Measurements from ENCODE around the gene SCUBE3.

SCUBE3 gene

DNA sequence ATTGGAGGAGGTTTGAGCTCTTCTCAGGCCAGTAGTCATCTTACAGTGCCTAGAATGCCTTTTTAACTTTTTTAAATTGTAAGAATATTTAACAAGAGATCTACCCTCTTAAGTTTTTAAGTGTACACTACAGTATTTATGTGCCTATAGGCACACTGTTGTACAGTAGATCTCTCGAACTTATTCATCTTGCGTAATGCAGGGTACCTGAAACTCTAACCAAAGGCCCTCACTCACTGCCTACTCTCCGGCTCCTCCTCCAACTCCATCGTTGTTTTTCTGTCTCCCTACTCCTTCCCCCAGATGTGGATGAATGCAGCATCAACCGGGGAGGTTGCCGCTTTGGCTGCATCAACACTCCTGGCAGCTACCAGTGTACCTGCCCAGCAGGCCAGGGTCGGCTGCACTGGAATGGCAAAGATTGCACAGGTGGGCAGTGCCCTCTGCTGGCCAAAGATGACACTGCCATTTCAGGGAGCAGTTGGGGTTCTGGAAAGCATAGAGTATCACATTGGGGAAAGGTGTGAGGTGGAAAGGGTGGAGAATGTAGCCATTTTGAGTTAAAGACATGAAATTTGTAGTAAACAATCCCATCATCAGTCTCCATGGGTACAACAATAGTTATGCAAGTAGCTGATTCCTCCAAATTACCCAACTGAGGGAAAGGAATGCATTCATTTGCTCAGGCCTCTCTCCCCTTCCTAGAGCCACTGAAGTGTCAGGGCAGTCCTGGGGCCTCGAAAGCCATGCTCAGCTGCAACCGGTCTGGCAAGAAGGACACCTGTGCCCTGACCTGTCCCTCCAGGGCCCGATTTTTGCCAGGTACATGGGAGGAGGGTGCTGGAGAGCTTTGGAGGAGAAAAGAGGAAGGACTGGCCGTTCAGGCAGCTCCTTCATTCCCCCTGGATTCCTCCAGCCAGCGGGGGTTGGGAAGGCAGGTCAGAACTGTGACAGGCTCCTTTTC is 27.4 kb downstream of the SCUBE3 start:
- DNase-seq (ENCODE audit: low spot score) = peak; percentile 61

- no peak for DNase-seq (ENCODE audit: low spot score)
These were observed 28.7 kb downstream of the SCUBE3 start for GRCh38 chr6:35242486-35242885.

GRCh38 chr6:35242906-35243305 is 29.1 kb downstream of the SCUBE3 start:
- DNase-seq (ENCODE audit: low spot score) = no peak

- DNase-seq (ENCODE audit: low spot score) = no peak
These were observed 29.7 kb downstream of the SCUBE3 start for GRCh38 chr6:35243386-35243958.

GRCh38 chr6:35244551-35244950 is 30.8 kb downstream of the SCUBE3 start:
- DNase-seq (ENCODE audit: low spot score) = no peak

DNA sequence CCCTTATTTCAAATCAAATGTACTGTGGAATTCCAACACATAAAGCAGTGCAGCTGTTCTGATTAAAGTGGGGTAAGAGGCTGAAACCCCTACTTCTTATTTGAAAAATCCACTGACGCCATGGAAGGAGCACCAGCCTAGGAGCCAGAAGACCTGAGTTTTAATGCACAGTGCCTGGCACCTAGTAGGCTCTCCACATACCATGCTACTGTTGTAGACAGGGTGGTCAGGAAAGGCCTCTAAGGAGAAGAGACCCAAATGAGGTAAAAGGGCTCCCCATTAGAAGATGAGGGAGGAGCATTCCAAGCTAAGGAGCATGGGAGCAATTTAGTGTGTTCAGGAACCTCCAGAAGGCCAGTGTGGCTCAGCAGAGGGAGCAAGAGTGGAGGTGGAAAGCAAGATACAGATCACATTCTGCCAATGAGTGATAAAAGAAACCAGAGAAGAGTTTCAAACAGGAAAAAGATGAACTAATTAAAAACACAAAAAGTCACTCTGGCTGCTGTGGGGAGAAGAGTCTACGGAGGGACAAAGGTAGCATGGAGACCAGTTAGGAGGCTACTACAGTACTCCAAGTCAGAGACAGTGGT is 34.0 kb downstream of the SCUBE3 start:
- no peak for DNase-seq (ENCODE audit: low spot score)

DNA sequence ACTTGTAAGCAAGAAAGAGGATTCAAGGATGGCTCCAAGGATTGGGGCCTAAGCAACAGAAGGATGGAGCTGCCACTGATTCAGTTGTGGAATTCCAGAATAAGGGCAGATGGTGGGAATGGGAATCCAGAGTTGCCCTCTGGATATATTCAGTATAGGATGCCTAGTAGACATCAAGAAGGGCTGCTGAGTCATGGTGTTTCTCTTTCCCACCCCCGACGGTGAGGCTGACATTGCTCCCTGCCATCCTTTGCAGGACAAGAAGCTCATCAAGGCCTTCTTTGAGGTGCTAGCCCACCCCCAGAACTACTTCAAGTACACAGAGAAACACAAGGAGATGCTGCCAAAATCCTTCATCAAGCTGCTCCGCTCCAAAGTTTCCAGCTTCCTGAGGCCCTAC is 34.5 kb downstream of the SCUBE3 start:
- DNase-seq (ENCODE audit: low spot score) = no peak

GRCh38 chr6:35248965-35249364 is 35.2 kb downstream of the SCUBE3 start:
- no peak for DNase-seq (ENCODE audit: low spot score)

- no peak for DNase-seq (ENCODE audit: low spot score)
These were observed 38.2 kb downstream of the SCUBE3 start for GRCh38 chr6:35251949-35252348.

- DNase-seq (ENCODE audit: low spot score) = no peak
These were observed 39.5 kb downstream of the SCUBE3 start for GRCh38 chr6:35253249-35253648.

GRCh38 chr6:35258336-35258735 is 44.6 kb downstream of the SCUBE3 start:
- no peak for DNase-seq (ENCODE audit: low spot score)

GRCh38 chr6:35258858-35259193 is 45.1 kb downstream of the SCUBE3 start:
- DNase-seq (ENCODE audit: low spot score) = no peak

DNA sequence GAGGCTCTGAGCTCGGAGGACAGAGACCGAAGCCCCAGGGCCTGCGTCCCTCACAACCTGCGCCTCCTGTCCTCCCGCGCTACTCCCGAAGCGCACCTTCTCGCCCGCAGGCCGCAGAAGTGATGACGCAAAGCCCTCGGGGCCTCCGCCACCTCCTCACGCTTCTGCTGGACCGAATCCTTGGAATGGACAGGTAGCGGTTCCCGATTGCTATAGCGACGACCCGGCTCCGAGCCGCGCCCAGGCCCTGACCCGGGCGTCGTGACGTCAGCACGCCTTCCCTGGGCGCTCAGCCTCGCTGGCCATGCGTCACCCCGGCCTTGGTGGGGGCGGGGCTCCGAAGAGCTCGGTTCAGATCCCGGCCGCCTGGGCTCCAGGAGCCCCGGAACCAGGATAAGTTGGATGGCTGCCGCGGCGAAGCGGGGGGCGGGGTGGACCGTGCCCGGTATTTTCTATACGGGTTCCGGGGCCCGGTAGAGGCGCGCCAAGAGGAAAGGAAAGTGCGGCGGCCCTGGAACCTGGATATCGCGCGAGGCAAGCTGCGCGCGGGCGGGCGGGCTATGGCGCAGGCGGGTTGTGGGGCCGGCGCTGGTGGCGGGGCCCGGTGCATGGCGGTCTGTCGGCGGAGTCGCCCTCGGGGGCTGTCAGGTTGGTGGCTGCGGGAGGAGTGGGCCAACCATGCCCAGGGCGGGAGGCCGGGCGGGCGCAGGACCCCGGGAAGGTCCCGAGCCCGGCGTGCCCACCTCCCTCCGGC is 45.6 kb downstream of the SCUBE3 start, which contains the start of gene ZNF76:
Gene ZNF76, plus strand, starts transcription at position 542 of the 754 bp plus-strand sequence. CDS start 21,417 bp downstream, outside the sequence.
- peak; percentile 95 for DNase-seq (ENCODE audit: low spot score)

GRCh38 chr6:35259948-35260590 is 46.3 kb downstream of the SCUBE3 start:
- peak; percentile 45 for DNase-seq (ENCODE audit: low spot score)

DNA sequence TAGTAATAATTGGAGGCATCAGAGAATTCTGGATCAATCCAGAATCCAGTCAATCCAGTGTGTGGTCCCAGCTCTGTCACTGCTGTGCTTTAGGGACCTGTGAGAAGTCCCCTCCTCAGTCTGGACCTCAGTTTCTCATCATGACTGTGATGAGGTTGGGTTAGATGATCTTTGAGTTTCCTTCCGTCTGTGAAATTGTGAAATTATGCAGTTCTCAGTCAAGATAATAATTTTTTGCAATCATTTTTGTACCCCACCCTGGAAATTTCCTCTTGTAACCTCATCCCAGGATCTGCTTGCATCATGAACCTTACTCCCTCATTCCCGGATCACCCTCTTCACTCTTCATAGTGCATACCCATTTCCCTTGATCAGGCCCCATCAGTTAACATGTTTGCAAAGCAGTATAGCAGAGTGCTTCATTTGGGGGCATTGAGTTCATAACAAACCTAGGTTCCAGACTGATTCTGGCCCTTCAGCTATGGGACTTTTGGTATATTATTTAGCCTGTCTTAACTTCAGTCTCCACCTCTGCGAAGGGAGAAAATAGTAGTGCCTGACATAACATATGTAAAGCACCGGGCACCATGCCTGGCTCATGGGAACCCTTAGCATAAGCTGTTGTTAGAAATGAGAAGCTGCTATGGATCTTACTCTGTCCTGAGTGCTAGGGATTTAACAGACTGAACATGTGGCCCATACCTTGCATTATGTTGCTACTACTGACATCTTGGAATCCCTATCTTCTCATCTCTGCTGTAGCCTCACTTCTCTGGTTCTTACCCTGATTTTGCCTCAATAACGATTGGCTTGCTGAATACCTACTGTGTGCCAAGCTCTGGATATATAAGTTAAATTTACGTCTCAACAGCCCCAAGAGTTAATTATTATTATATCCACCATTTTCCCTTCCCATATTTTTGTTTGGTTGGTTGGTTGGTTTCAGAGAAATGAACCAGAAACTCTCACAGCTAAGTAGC is 47.1 kb downstream of the SCUBE3 start:
- DNase-seq (ENCODE audit: low spot score) = no peak

DNA sequence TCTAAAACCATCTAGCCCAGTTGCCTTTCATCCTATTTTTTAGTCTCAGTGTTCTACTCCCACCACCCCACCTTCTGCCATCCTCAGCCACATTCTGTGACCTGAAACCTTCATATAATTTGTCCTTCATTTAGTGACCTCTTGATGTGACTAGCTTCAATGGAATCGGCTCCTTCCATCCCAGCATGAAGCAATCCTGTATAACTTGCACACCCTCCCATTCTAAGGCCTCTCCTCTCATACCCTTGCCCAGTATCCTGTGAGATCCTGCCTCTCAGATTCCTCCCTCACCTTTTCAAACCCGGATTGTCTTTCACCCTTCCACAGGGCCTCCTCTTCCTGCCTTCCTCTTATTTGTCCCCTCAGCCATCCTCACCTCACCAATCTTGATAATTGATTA is 48.8 kb downstream of the SCUBE3 start:
- no peak for DNase-seq (ENCODE audit: low spot score)

DNA sequence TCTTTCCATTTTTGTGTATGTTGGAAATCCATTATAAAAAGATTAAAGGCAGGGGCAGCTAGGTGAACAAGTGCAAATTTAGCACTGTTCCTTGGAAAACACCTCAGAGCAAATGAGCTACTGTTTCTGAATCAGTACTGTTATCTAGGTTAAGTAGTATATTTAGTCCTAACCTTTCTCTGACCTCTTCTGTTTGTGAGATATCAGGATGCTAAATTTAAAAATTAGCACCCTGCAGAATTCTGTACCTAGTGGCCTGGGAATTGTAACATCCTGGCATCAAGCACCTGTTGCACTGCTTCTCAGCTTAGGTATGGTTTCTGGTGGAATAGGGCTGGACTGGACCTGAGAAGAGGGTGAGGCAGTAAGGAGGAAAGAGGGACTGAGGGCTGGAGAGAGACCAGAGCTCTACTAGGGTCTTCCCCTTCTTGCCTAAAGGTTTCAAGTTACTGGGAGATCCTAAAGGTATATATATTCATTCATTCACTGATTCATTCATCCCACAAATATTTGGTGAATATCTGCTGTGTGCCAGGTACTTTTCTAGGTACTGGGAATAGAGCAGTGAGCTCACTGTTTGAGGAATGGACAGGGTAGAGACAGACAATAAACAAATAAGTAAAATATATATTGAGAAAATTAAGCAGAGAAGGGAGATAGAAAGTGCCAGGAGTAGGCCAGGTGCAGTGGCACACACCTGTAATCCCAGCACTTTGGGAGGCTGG is 51.0 kb downstream of the SCUBE3 start:
- no peak for DNase-seq (ENCODE audit: low spot score)

- DNase-seq (ENCODE audit: low spot score) = no peak
These were observed 51.8 kb downstream of the SCUBE3 start for GRCh38 chr6:35265523-35265922.

GRCh38 chr6:35267446-35267845 is 53.7 kb downstream of the SCUBE3 start:
- DNase-seq (ENCODE audit: low spot score) = no peak

GRCh38 chr6:35267897-35268296 is 54.1 kb downstream of the SCUBE3 start:
- no peak for DNase-seq (ENCODE audit: low spot score)

Data from pons (tissue), 1 donor.